Kidney (tissue), 14 donors: Measurements from ENCODE around the gene RAB40A. TPM values are rescaled to one million over a fixed set of nuclear protein-coding genes. Genes with fewer than 3 reads are reported as not detected.

Source experiments
- DNase-seq, 5 donors: peaks; one replicate each; pipeline ENCODE4 v3.0.0-alpha.2; 2013 to 2020
- FAIRE-seq: peaks from 2 replicates; lab custom pipeline; 2012; peaks lifted over from hg19 to GRCh38; lab: Jason Lieb, UNC
- H3K27ac ChIP-seq, 2 donors: one replicate each; pipeline ENCODE4 v1.7.0; 2013; ENCODE audit warnings: low read depth in 2 of 2, low read length in 2 of 2, inconsistent platforms in 1 of 2
- H3K27me3 ChIP-seq: one replicate; pipeline ENCODE4 v1.7.1; 2013; ENCODE audit warnings: low read length, inconsistent platforms; ENCODE audit not compliant: control insufficient read depth, insufficient read depth
- H3K36me3 ChIP-seq, 3 donors: one replicate each; pipeline versions ENCODE4 v1.7.0 to v1.7.1; 2013; ENCODE audit warnings: low read length in 3 of 3, control low read depth in 1 of 3, inconsistent platforms in 1 of 3; ENCODE audit not compliant: insufficient read depth in 3 of 3, control insufficient read depth in 2 of 3
- H3K4me1 ChIP-seq, 3 donors: one replicate each; pipeline versions ENCODE4 v1.7.0 to v1.7.1; 2013; ENCODE audit warnings: low read length in 3 of 3, inconsistent platforms in 1 of 3, low read depth in 1 of 3; ENCODE audit not compliant: control insufficient read depth in 2 of 3, insufficient read depth in 2 of 3
- H3K4me3 ChIP-seq, 3 donors: one replicate each; pipeline versions ENCODE4 v1.7.0 to v1.8.1; 2013; ENCODE audit warnings: low read length in 3 of 3, control low read depth in 1 of 3, inconsistent platforms in 1 of 3
- H3K9ac ChIP-seq, 3 donors: one replicate each; pipeline versions ENCODE4 v1.7.0 to v1.7.1; 2013; ENCODE audit warnings: low read length in 3 of 3, control low read depth in 1 of 3, inconsistent platforms in 1 of 3
- H3K9me3 ChIP-seq, 3 donors: one replicate each; pipeline versions ENCODE4 v1.7.0 to v1.7.1; 2013; ENCODE audit warnings: low read length in 3 of 3, control low read depth in 1 of 3, inconsistent platforms in 1 of 3; ENCODE audit not compliant: control insufficient read depth in 2 of 3, insufficient read depth in 1 of 3
- intact Hi-C: fragments of 100-400 bp; cut with DNase I; formaldehyde crosslinking; loops from one replicate; pipeline ENCODE4 v1.11.1; 2022
- polyA plus RNA-seq: library from polyadenylated mRNA; stranded (reverse); fragments of 350-450 nt; fragmentation: Illumina TruSeq; extraction: RNeasy Lipid Tissue Mini Kit (QIAGEN cat#74804); gene quantifications from one replicate; pipeline ENCODE4 v1.2.3, GENCODE V29; 2014; ENCODE audit warnings: low read depth, low replicate concordance; ENCODE audit not compliant: insufficient read depth
- total RNA-seq: library from RNA; stranded (reverse); fragmentation: NEBNext Ultra II Directional; extraction: Animal tissue kit (Norgen Biotek cat#: 25700); gene quantifications from one replicate; pipeline ENCODE4 v1.2.1, GENCODE V29; 2021
- TF ChIP-seq, protein P1 (sequence below): IDR thresholded peaks from 3 replicates; pipeline ENCODE4 v1.5.1; 2012; ENCODE audit warnings: mild to moderate bottlenecking, moderate library complexity, borderline replicate concordance; ENCODE audit not compliant: insufficient read depth; ENCODE audit errors: extremely low read depth
- donor health status: control.
- donor health status: control.
- donor health status: control.
- donor health status: control.
- donor health status: control.
- donor health status: DM: yes; HTN: yes; CAD: no.
- donor health status: Normal renal cell carcinoma (clear cell type).

RAB40A gene
- total and polyA plus RNA-seq, 2 donors from 2014 or later, result 1.4 TPM; not detected in 1

DNA sequence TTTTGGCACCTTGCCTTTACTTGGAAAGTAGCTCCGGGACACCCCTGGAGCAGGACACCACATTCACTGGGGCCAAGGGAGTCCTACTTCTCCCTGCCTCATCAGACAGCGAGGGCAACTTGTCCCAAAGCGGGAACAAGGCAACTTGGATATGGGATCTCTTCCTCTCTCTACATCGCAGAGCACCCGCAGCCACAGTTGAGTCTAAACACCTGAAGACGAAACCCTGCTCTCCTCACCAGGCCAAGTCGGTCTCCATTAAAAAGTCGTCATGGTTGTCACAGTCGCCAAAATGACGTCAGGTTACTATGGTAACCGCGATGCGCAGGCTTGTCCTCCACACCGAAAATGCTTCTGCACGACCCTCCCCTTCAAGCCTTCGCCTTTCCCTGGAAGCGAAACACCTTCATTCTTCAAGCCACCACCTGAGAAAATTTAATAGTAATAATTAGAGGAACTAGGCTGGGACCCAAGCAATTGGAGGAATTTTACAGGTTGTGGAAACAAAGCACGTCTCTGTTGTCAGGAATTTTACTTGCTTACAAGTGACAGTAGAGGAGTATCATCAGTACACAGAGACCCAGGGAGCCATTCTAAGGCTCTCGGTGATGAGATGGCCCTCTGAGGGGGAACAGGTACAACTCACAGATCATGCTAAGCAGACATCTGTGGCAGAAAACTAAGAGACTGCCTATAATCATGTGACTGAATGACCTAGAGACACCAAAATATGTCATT lies 35.6 kb upstream of the RAB40A start:
- Histone ChIP-seq H3K4me3 (peak overlapping the region; percentile 79 to 91 (median 83)), H3K9me3 (no peaks in the 10 kb centered on the region), H3K36me3 (no peaks in the 10 kb centered on the region), H3K27me3 (peaks cover 2% of the 10 kb centered on the region), H3K27ac (no peak overlapping the region), H3K4me1 (no peaks in the 10 kb centered on the region), H3K9ac (peak overlapping the region; percentile 49 to 91 (median 86))
- TF ChIP-seq, protein P1, sequence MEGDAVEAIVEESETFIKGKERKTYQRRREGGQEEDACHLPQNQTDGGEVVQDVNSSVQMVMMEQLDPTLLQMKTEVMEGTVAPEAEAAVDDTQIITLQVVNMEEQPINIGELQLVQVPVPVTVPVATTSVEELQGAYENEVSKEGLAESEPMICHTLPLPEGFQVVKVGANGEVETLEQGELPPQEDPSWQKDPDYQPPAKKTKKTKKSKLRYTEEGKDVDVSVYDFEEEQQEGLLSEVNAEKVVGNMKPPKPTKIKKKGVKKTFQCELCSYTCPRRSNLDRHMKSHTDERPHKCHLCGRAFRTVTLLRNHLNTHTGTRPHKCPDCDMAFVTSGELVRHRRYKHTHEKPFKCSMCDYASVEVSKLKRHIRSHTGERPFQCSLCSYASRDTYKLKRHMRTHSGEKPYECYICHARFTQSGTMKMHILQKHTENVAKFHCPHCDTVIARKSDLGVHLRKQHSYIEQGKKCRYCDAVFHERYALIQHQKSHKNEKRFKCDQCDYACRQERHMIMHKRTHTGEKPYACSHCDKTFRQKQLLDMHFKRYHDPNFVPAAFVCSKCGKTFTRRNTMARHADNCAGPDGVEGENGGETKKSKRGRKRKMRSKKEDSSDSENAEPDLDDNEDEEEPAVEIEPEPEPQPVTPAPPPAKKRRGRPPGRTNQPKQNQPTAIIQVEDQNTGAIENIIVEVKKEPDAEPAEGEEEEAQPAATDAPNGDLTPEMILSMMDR, result no peak
- intact Hi-C loops, result no loop called here
- DNase-seq (peak in 4 of 5 donors; percentile 83 to 93 (median 89)), FAIRE-seq (no peak)

DNA sequence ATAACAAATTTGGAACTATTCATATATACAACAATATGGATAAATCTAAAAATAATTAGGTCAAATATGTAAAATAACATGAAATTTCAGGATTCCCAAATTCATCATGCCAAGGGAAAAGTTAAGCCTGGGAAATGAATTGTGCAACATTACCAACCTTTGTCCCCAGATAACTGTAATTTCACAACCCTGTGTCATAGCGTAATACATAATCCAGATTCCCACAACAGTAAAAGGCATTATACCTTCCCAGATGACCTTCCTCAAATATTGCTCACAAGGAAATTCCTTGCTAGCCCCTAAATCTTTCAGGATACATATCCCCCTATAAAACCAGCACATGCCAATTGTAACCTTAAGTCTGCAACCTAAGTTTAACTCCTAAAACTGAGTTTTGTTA lies 32.9 kb upstream of the RAB40A start:
- no peaks in the 10 kb centered on the region for H3K4me1 ChIP-seq
- intact Hi-C loops, result no loop called here
- peaks cover 2% of the 10 kb centered on the region for H3K27me3 ChIP-seq
- no peak overlapping the region for H3K4me3 ChIP-seq
- no peak overlapping the region for H3K27ac ChIP-seq
- TF ChIP-seq, protein P1, result no peak
- no peak overlapping the region for H3K9ac ChIP-seq
- FAIRE-seq (no peak), DNase-seq (no peak)
- no peaks in the 10 kb centered on the region for H3K9me3 ChIP-seq
- H3K36me3 ChIP-seq, result no peaks in the 10 kb centered on the region

DNA sequence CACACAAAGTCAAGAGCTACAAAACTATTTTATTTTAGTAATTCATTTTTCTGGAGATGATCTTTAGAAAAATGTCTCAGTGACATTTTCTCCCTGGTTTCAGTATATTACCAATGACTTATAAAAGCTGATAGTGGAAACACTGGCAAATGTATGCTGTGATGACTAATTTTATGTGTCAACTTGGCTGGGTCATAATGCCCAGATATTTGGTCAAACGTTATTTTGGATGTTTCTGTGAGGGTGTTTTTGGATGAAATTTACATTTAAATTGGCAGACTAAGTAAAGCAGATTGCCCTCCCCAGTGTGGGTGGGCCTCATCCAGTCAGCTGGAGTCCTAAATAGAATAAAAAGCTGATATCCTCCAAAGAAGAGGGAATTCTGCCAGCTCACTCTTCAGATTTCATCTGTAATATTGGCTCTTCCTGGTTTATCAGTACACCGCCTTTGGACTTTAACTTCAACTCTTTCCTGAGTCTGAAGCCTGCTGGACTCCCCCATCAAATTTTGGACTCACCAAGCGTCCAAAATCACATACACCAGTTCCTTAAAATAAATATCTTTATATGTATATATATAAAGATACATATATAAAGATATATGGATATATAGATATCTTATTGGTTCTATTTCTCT lies 31.2 kb upstream of the RAB40A start:
- Histone ChIP-seq H3K9me3 (no peaks in the 10 kb centered on the region), H3K27ac (no peak overlapping the region), H3K4me1 (no peaks in the 10 kb centered on the region), H3K9ac (no peak overlapping the region), H3K36me3 (no peaks in the 10 kb centered on the region), H3K27me3 (peaks cover 2% of the 10 kb centered on the region), H3K4me3 (no peak overlapping the region)
- intact Hi-C loops, result no loop called here
- FAIRE-seq (no peak), DNase-seq (no peak)
- TF ChIP-seq, protein P1, result no peak
